ENCODE results near the gene AP1AR.
"Not testable (repeated sequence)": the region's sequence is repeated elsewhere in the genome, so short reads cannot be mapped to it uniquely, and the experiment has no call there.

AP1AR gene

GRCh38 chr4:112231779-112232713 lies at the start of gene AP1AR:
AP1AR (plus strand) TSS chr4:112231787; CDS start chr4:112232092, 305 bp downstream.
- DNase-seq: peak; percentile 91

- no peak for DNase-seq
These were observed 49.0 kb upstream of the AP1AR start for GRCh38 chr4:112182604-112183003.

GRCh38 chr4:112183252-112183651 lies 48.3 kb upstream of the AP1AR start:
- DNase-seq: no peak

- no peak for DNase-seq
These were observed 47.1 kb upstream of the AP1AR start for GRCh38 chr4:112184438-112184837.

GRCh38 chr4:112185334-112185733 lies 46.3 kb upstream of the AP1AR start:
- DNase-seq: no peak

- DNase-seq: no peak
These were observed 45.6 kb upstream of the AP1AR start for GRCh38 chr4:112185740-112186670.

- DNase-seq: no peak
These were observed 41.8 kb upstream of the AP1AR start for GRCh38 chr4:112189754-112190153.

- no peak for DNase-seq
These were observed 40.9 kb upstream of the AP1AR start for GRCh38 chr4:112190684-112191083.

- no peak for DNase-seq
These were observed 35.1 kb upstream of the AP1AR start for GRCh38 chr4:112196461-112196860.

GRCh38 chr4:112199041-112199440 lies 32.5 kb upstream of the AP1AR start:
- DNase-seq: no peak

- no peak for DNase-seq
These were observed 29.6 kb upstream of the AP1AR start for GRCh38 chr4:112201915-112202505.

- DNase-seq: no peak
These were observed 28.0 kb upstream of the AP1AR start for GRCh38 chr4:112203593-112203992.

GRCh38 chr4:112206431-112206830 lies 25.2 kb upstream of the AP1AR start:
- no peak for DNase-seq

GRCh38 chr4:112208137-112209095 lies 23.2 kb upstream of the AP1AR start:
- DNase-seq: not testable (repeated sequence)

- DNase-seq: no peak
These were observed 20.8 kb upstream of the AP1AR start for GRCh38 chr4:112210777-112211176.

- DNase-seq: no peak
These were observed 18.5 kb upstream of the AP1AR start for GRCh38 chr4:112213091-112213490.

- DNase-seq: no peak
These were observed 17.7 kb upstream of the AP1AR start for GRCh38 chr4:112213856-112214255.

GRCh38 chr4:112214390-112215264 lies 17.0 kb upstream of the AP1AR start:
- no peak for DNase-seq

GRCh38 chr4:112219826-112220366 lies 11.7 kb upstream of the AP1AR start:
- DNase-seq: no peak

- no peak for DNase-seq
These were observed 9.2 kb upstream of the AP1AR start for GRCh38 chr4:112222219-112222955.
